ENCODE results near the gene SDSL.

DNA sequence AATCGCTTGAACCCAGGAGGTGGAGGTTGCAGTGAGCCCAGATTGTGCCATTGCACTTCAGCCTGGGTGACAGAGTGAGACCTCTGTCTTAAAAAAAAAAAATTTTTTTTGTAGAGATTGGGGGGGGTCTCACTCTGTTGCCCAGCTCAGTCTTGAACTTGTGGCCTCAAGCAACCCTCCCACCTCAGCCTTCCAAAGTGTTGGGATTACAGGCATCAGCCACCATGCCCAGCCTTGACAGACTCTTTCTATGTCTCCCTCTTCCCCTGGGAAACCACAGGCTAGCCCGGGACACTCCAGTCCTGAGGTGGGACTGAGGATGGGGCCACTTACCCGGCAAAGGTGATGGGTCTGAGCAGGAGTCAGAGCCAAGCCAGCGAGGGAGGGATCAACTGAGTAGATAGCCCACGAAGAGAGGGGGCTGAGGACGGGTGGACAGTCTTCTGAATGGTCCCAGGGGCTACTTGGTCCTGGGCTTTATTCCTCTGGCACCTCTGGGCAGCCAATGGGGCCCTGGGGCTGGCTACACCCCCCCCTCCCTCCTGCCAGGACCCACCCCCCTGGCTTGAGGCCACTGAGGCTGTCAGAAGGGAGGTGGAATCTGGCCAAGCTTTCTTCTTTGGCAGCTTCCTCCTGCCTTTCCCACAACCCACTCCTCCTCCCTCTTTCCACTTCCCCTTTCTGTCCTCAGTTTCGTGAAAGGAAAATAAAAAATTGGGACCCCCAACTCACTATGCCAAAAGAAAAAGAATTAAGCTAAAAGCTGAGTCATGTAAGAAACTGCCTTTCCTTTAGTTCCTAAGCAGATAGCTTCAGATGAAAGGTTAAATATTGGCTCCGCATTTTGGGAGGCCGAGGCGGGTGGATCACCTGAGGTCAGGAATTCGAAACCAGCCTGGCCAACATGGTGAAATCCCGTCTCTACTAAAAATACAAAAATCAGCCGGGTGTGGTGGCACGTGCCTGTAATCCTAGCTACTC is 18.5 kb upstream of the SDSL start, which contains the start of gene SDS:
- TF ChIP-seq CTCF (IDR thresholded peaks at IDR 0.05) (no peak), POLR2A (IDR thresholded peaks at IDR 0.05) (peak; percentile 94)
